ENCODE results near the gene SNAPC1.
A peak's percentile ranks its signal among the peaks of the same experiment; 100 is the strongest.
"Not testable (repeated sequence)": the region's sequence is repeated elsewhere in the genome, so short reads cannot be mapped to it uniquely, and the experiment has no call there.

Gene SNAPC1

GRCh38 chr14:61749867-61750266 lies 12.4 kb upstream of the SNAPC1 start:
- Histone ChIP-seq H3K4me3 (ENCODE audit: low read length) (no peak overlapping the region), H3K9me3 (ENCODE audit: control insufficient read depth, insufficient read depth, low read length) (no peaks in the 10 kb centered on the region), H3K27me3 (ENCODE audit: control insufficient read depth, insufficient read depth, low read length) (no peaks in the 10 kb centered on the region), H3K36me3 (ENCODE audit: control insufficient read depth, insufficient read depth, low read length) (peaks cover 3% of the 10 kb centered on the region; the same call in 1 of the 2 replicates), H3K27ac (ENCODE audit: low read length) (no peak overlapping the region), H3K4me1 (ENCODE audit: control insufficient read depth, insufficient read depth, low read length) (peaks cover 2% of the 10 kb centered on the region; the same call in 1 of the 2 replicates)
- no CpG with 5 or more reads among the region's 3 CpGs for WGBS (ENCODE audit: insufficient coverage, insufficient read length)
- DNase-seq (ENCODE audit: low read depth, low spot score) = no peak

GRCh38 chr14:61750708-61751474 lies 11.3 kb upstream of the SNAPC1 start:
- H3K27me3 ChIP-seq (ENCODE audit: control insufficient read depth, insufficient read depth, low read length) = no peaks in the 10 kb centered on the region
- H3K36me3 ChIP-seq (ENCODE audit: control insufficient read depth, insufficient read depth, low read length) = no peaks in the 10 kb centered on the region; the same call in 1 of the 2 replicates
- H3K4me3 ChIP-seq (ENCODE audit: low read length) = peak overlapping the region; percentile 52; the same call in 1 of the 2 replicates
- H3K9me3 ChIP-seq (ENCODE audit: control insufficient read depth, insufficient read depth, low read length) = no peaks in the 10 kb centered on the region
- H3K27ac ChIP-seq (ENCODE audit: low read length) = no peak overlapping the region
- peak; percentile 45 for DNase-seq (ENCODE audit: low read depth, low spot score)
- no CpG with 5 or more reads among the region's 54 CpGs for WGBS (ENCODE audit: insufficient coverage, insufficient read length)
- peaks cover 2% of the 10 kb centered on the region; the same call in 1 of the 2 replicates for H3K4me1 ChIP-seq (ENCODE audit: control insufficient read depth, insufficient read depth, low read length)

GRCh38 chr14:61751475-61751989 lies 10.7 kb upstream of the SNAPC1 start:
- Histone ChIP-seq H3K4me3 (ENCODE audit: low read length) (no peak overlapping the region; the same call in 1 of the 2 replicates), H3K36me3 (ENCODE audit: control insufficient read depth, insufficient read depth, low read length) (no peaks in the 10 kb centered on the region; the same call in 1 of the 2 replicates), H3K27me3 (ENCODE audit: control insufficient read depth, insufficient read depth, low read length) (no peaks in the 10 kb centered on the region), H3K27ac (ENCODE audit: low read length) (no peak overlapping the region), H3K9me3 (ENCODE audit: control insufficient read depth, insufficient read depth, low read length) (no peaks in the 10 kb centered on the region), H3K4me1 (ENCODE audit: control insufficient read depth, insufficient read depth, low read length) (peaks cover 2% of the 10 kb centered on the region; the same call in 1 of the 2 replicates)
- no CpG with 5 or more reads among the region's 8 CpGs for WGBS (ENCODE audit: insufficient coverage, insufficient read length)
- no peak for DNase-seq (ENCODE audit: low read depth, low spot score)

GRCh38 chr14:61752626-61753025 lies 9.6 kb upstream of the SNAPC1 start:
- Histone ChIP-seq H3K4me1 (ENCODE audit: control insufficient read depth, insufficient read depth, low read length) (peaks cover 2% of the 10 kb centered on the region; the same call in 1 of the 2 replicates), H3K4me3 (ENCODE audit: low read length) (no peak overlapping the region), H3K27me3 (ENCODE audit: control insufficient read depth, insufficient read depth, low read length) (no peaks in the 10 kb centered on the region), H3K27ac (ENCODE audit: low read length) (no peak overlapping the region), H3K9me3 (ENCODE audit: control insufficient read depth, insufficient read depth, low read length) (no peaks in the 10 kb centered on the region), H3K36me3 (ENCODE audit: control insufficient read depth, insufficient read depth, low read length) (no peaks in the 10 kb centered on the region; the same call in 1 of the 2 replicates)
- no CpG with 5 or more reads among the region's 4 CpGs for WGBS (ENCODE audit: insufficient coverage, insufficient read length)
- DNase-seq (ENCODE audit: low read depth, low spot score) = no peak

- H3K27ac ChIP-seq (ENCODE audit: low read length) = no peak overlapping the region
- DNase-seq (ENCODE audit: low read depth, low spot score) = no peak
- H3K27me3 ChIP-seq (ENCODE audit: control insufficient read depth, insufficient read depth, low read length) = no peaks in the 10 kb centered on the region
- H3K9me3 ChIP-seq (ENCODE audit: control insufficient read depth, insufficient read depth, low read length) = no peaks in the 10 kb centered on the region
- peaks cover 2% of the 10 kb centered on the region; the same call in 1 of the 2 replicates for H3K4me1 ChIP-seq (ENCODE audit: control insufficient read depth, insufficient read depth, low read length)
- H3K36me3 ChIP-seq (ENCODE audit: control insufficient read depth, insufficient read depth, low read length) = no peaks in the 10 kb centered on the region; the same call in 1 of the 2 replicates
- H3K4me3 ChIP-seq (ENCODE audit: low read length) = no peak overlapping the region
Observed at GRCh38 chr14:61753631-61754030, 8.6 kb upstream of the SNAPC1 start.

- Histone ChIP-seq H3K9me3 (ENCODE audit: control insufficient read depth, insufficient read depth, low read length) (no peaks in the 10 kb centered on the region), H3K4me1 (ENCODE audit: control insufficient read depth, insufficient read depth, low read length) (peaks cover under 1% of the 10 kb centered on the region; the same call in 1 of the 2 replicates), H3K27ac (ENCODE audit: low read length) (no peak overlapping the region), H3K36me3 (ENCODE audit: control insufficient read depth, insufficient read depth, low read length) (no peaks in the 10 kb centered on the region; the same call in 1 of the 2 replicates), H3K4me3 (ENCODE audit: low read length) (no peak overlapping the region), H3K27me3 (ENCODE audit: control insufficient read depth, insufficient read depth, low read length) (no peaks in the 10 kb centered on the region)
- WGBS (ENCODE audit: insufficient coverage, insufficient read length) = no CpG with 5 or more reads among the region's 5 CpGs
- no peak for DNase-seq (ENCODE audit: low read depth, low spot score)
Observed at GRCh38 chr14:61754627-61755381, 7.4 kb upstream of the SNAPC1 start.

- H3K4me1 ChIP-seq (ENCODE audit: control insufficient read depth, insufficient read depth, low read length); H3K27ac ChIP-seq (ENCODE audit: low read length); DNase-seq (ENCODE audit: low read depth, low spot score); H3K36me3 ChIP-seq (ENCODE audit: control insufficient read depth, insufficient read depth, low read length); H3K9me3 ChIP-seq (ENCODE audit: control insufficient read depth, insufficient read depth, low read length); H3K4me3 ChIP-seq (ENCODE audit: low read length); H3K27me3 ChIP-seq (ENCODE audit: control insufficient read depth, insufficient read depth, low read length): not testable (repeated sequence)
Observed at GRCh38 chr14:61755382-61755742, 6.9 kb upstream of the SNAPC1 start.

- no peaks in the 10 kb centered on the region; the same call in 1 of the 2 replicates for H3K36me3 ChIP-seq (ENCODE audit: control insufficient read depth, insufficient read depth, low read length)
- H3K4me3 ChIP-seq (ENCODE audit: low read length) = no peak overlapping the region
- DNase-seq (ENCODE audit: low read depth, low spot score) = no peak
- H3K9me3 ChIP-seq (ENCODE audit: control insufficient read depth, insufficient read depth, low read length) = no peaks in the 10 kb centered on the region
- no peaks in the 10 kb centered on the region for H3K27me3 ChIP-seq (ENCODE audit: control insufficient read depth, insufficient read depth, low read length)
- WGBS (ENCODE audit: insufficient coverage, insufficient read length) = no CpG with 5 or more reads among the region's 2 CpGs
- H3K27ac ChIP-seq (ENCODE audit: low read length) = no peak overlapping the region
- H3K4me1 ChIP-seq (ENCODE audit: control insufficient read depth, insufficient read depth, low read length) = no peaks in the 10 kb centered on the region
Observed at GRCh38 chr14:61756135-61756534, 6.1 kb upstream of the SNAPC1 start.

GRCh38 chr14:61759878-61760277 lies 2.3 kb upstream of the SNAPC1 start:
- no peaks in the 10 kb centered on the region for H3K9me3 ChIP-seq (ENCODE audit: control insufficient read depth, insufficient read depth, low read length)
- no peaks in the 10 kb centered on the region for H3K4me1 ChIP-seq (ENCODE audit: control insufficient read depth, insufficient read depth, low read length)
- H3K4me3 ChIP-seq (ENCODE audit: low read length) = no peak overlapping the region
- H3K36me3 ChIP-seq (ENCODE audit: control insufficient read depth, insufficient read depth, low read length) = no peaks in the 10 kb centered on the region; the same call in 1 of the 2 replicates
- DNase-seq (ENCODE audit: low read depth, low spot score) = no peak
- no peak overlapping the region for H3K27ac ChIP-seq (ENCODE audit: low read length)
- no peaks in the 10 kb centered on the region for H3K27me3 ChIP-seq (ENCODE audit: control insufficient read depth, insufficient read depth, low read length)
- WGBS (ENCODE audit: insufficient coverage, insufficient read length) = no CpG with 5 or more reads among the region's 7 CpGs

- H3K9me3 ChIP-seq (ENCODE audit: control insufficient read depth, insufficient read depth, low read length) = no peaks in the 10 kb centered on the region
- H3K27me3 ChIP-seq (ENCODE audit: control insufficient read depth, insufficient read depth, low read length) = no peaks in the 10 kb centered on the region
- DNase-seq (ENCODE audit: low read depth, low spot score) = no peak
- no peaks in the 10 kb centered on the region for H3K36me3 ChIP-seq (ENCODE audit: control insufficient read depth, insufficient read depth, low read length)
- H3K4me1 ChIP-seq (ENCODE audit: control insufficient read depth, insufficient read depth, low read length) = no peaks in the 10 kb centered on the region
- no CpG with 5 or more reads among the region's 5 CpGs for WGBS (ENCODE audit: insufficient coverage, insufficient read length)
- no peak overlapping the region for H3K27ac ChIP-seq (ENCODE audit: low read length)
- peak overlapping the region; percentile 12; the same call in 1 of the 2 replicates for H3K4me3 ChIP-seq (ENCODE audit: low read length)
Observed at GRCh38 chr14:61761557-61761956, 663 bp upstream of the SNAPC1 start.
